PFSK-1 (cell line): ENCODE data around the gene NSG2.

Source experiments
- FOXP2 ChIP-seq: optimal IDR thresholded peaks from 2 replicates; pipeline ENCODE3; 2011; ENCODE audit warnings: borderline replicate concordance, control low read depth, inconsistent platforms; ENCODE audit not compliant: insufficient read depth; ENCODE audit errors: extremely low read length, extremely low read depth
- POLR2AphosphoS5 ChIP-seq: IDR thresholded peaks from 2 replicates; pipeline ENCODE4 v1.6.1; 2012; ENCODE audit warnings: low read depth, mild to moderate bottlenecking, control low read depth, low read length, moderate library complexity
- REST ChIP-seq, 2 experiments: IDR thresholded peaks; 2 replicates each; pipeline versions ENCODE4 v1.6.1 to v1.8.0; 2011 to 2012; ENCODE audit warnings: low read depth in 2 of 2, low read length in 2 of 2, control low read depth in 1 of 2, inconsistent platforms in 1 of 2, mild to moderate bottlenecking in 1 of 2, moderate library complexity in 1 of 2; ENCODE audit not compliant: insufficient read depth in 1 of 2
- SIN3A ChIP-seq: IDR thresholded peaks from 2 replicates; pipeline ENCODE4 v1.6.1; 2012; ENCODE audit warnings: mild to moderate bottlenecking, low read length, moderate library complexity, borderline replicate concordance; ENCODE audit not compliant: insufficient read depth
- TAF1 ChIP-seq: IDR thresholded peaks from 2 replicates; pipeline ENCODE4 v1.6.1; 2012; ENCODE audit warnings: low read length, control low read depth, borderline replicate concordance; ENCODE audit not compliant: insufficient read depth

Gene NSG2

GRCh38 chr5:174053905-174054304 is 8.4 kb downstream of the NSG2 start:
- no peak for TF ChIP-seq SIN3A
- TF ChIP-seq TAF1, result no peak
- TF ChIP-seq REST (IDR thresholded peaks at IDR 0.05; ENCODE audit: insufficient read depth in 1 of 2, low read depth in 2 of 2, low read length in 2 of 2), result no peak
- TF ChIP-seq FOXP2, result no peak
- no peak for TF ChIP-seq POLR2AphosphoS5

GRCh38 chr5:174056064-174056847 is 10.8 kb downstream of the NSG2 start:
- no peak for TF ChIP-seq FOXP2
- TF ChIP-seq TAF1, result no peak
- no peak for TF ChIP-seq REST (IDR thresholded peaks at IDR 0.05; ENCODE audit: insufficient read depth in 1 of 2, low read depth in 2 of 2, low read length in 2 of 2)
- no peak for TF ChIP-seq SIN3A
- no peak for TF ChIP-seq POLR2AphosphoS5

DNA sequence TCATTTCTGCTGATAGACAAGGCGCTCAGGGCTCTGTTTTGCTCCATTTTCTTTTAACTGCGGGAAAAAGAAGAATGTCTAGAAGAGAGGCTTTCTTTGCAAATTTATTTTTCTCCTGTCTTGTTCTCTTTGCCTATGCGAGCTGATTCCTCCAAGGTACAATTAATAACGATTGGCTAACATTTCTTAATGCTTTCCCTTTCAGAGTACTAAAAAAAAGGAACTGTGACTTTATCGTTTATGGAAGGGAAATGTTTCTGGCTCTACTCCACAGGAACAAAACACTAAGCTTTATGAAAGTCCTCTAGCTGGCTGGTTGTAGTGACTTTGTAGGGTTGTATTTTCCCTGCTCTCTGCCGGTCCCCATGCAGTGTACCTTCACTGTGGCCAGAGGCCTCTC is 11.7 kb downstream of the NSG2 start:
- no peak for TF ChIP-seq FOXP2
- no peak for TF ChIP-seq REST (IDR thresholded peaks at IDR 0.05; ENCODE audit: insufficient read depth in 1 of 2, low read depth in 2 of 2, low read length in 2 of 2)
- no peak for TF ChIP-seq SIN3A
- no peak for TF ChIP-seq TAF1
- no peak for TF ChIP-seq POLR2AphosphoS5

DNA sequence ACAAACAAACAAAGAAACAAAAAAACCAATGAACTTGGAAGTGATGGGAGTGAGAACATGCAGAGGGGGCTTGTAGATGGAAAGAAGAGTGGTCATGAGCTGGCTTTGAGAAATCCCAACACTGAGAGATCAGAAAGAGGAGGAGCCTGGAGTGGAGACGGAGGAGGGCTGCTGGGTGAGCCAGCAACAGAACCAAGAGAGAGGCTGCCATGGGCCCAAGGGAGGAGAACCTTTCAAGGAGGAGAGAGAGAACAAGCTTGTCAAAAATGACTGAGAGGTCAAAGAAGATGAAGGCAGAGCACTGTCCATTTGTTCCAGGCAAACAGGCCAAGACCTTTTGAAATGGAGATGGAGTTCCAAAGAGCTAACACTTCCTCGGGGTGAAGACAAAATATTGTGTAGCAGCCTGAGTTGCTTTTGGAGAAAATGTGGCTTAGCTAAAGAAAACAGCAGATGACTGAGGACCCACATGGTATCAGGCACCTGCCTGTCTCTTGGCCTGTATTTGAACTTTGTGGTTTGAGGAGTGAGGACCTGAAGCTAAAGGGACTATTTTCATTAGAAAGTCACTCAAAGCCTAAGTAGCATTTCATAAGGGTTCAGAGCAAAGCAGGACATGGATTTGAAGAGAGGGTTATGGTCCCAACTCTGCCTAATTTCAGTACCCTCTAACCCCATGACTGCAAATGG is 13.1 kb downstream of the NSG2 start:
- TF ChIP-seq POLR2AphosphoS5 (no peak), SIN3A (no peak), FOXP2 (no peak), TAF1 (no peak), REST (IDR thresholded peaks at IDR 0.05; ENCODE audit: insufficient read depth in 1 of 2, low read depth in 2 of 2, low read length in 2 of 2) (no peak)
